B cell (primary cell): ENCODE results near the gene LIN54.

Experiments
- EZH2 ChIP-seq: IDR thresholded peaks from 2 replicates; pipeline ENCODE4 v1.6.1; 2012; ENCODE audit warnings: borderline replicate concordance, low read depth, mild to moderate bottlenecking, moderate library complexity, low read length; ENCODE audit not compliant: insufficient read depth, poor library complexity, severe bottlenecking
- TF ChIP-seq, protein P1 (sequence below): fragments of 200-600 bp; IDR thresholded peaks from one replicate; pipeline ENCODE4 v1.8.0; 2022; ENCODE audit warnings: antibody characterized with exemption, mild to moderate bottlenecking

DNA sequence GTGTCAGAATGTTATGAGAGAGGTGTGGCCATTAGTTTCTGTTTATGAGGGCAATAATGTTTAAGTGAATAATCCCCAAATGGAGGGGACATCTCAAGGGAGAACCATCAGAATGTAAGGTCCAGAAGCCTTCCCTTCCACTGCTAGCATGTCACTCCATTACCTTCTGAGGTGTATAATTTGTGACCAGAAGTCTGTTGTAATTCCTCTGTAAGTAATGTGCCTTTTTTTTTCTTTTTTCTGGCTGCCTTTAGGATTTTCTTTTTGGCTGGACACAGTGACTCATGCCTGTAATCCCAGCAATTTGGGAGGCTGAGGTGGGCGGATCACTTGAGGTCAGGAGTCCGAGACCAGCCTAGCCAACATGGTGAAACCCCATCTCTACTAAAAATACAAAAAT lies 13.6 kb upstream of the LIN54 start:
- no peak for TF ChIP-seq EZH2
- TF ChIP-seq, protein P1, sequence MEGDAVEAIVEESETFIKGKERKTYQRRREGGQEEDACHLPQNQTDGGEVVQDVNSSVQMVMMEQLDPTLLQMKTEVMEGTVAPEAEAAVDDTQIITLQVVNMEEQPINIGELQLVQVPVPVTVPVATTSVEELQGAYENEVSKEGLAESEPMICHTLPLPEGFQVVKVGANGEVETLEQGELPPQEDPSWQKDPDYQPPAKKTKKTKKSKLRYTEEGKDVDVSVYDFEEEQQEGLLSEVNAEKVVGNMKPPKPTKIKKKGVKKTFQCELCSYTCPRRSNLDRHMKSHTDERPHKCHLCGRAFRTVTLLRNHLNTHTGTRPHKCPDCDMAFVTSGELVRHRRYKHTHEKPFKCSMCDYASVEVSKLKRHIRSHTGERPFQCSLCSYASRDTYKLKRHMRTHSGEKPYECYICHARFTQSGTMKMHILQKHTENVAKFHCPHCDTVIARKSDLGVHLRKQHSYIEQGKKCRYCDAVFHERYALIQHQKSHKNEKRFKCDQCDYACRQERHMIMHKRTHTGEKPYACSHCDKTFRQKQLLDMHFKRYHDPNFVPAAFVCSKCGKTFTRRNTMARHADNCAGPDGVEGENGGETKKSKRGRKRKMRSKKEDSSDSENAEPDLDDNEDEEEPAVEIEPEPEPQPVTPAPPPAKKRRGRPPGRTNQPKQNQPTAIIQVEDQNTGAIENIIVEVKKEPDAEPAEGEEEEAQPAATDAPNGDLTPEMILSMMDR, result no peak
